GM12878 (cell line): ENCODE results near the gene TLCD2. TPM values are rescaled to one million over a fixed set of nuclear protein-coding genes. Genes with fewer than 3 reads are reported as not detected.

ENCODE experiments used
- ATAC-seq: fragments of 200-7000 bp; cut with Tn5 transposase; 3 replicates; pipeline ENCODE4 v1.9.1; 2020; ENCODE audit warnings: mild to moderate bottlenecking, moderate library complexity
- BruUV-seq: library from RNA; stranded (reverse); fragments of 400-500 nt; replicated peaks from 2 replicates; lab custom pipeline; 2021; lab: Mats Ljungman, UMichigan
- CTCF ChIA-PET: fragments of 300-600 bp; sonication (Branson Sonifier 250); formaldehyde crosslinking; extraction: SDS; loops from one replicate; lab custom pipeline; 2021; ENCODE audit warnings: inconsistent platforms; lab: Yijun Ruan, JAX
- POLR2A ChIA-PET: fragments of 350-600 bp; formaldehyde crosslinking; extraction: SDS; loops from one replicate; lab custom pipeline; 2021; ENCODE audit warnings: inconsistent platforms; lab: Charles Lee
- RAD21 ChIA-PET: fragments of 300-600 bp; sonication (Branson Sonifier 250); formaldehyde crosslinking; loops from one replicate; lab custom pipeline; 2023; ENCODE audit warnings: antibody characterized with exemption; ENCODE audit not compliant: unreplicated experiment; lab: Charles Lee
- SMC1A ChIA-PET: fragments of 300-600 bp; sonication (Branson Sonifier 250); formaldehyde crosslinking; loops from one replicate; lab custom pipeline; 2023; ENCODE audit not compliant: unreplicated experiment, uncharacterized antibody; lab: Charles Lee
- DNase-seq: peaks from one replicate; pipeline ENCODE4 v3.0.0-alpha.2; 2011; ENCODE audit warnings: low read depth, low spot score
- FAIRE-seq: peaks from 3 replicates; lab custom pipeline; 2011; peaks lifted over from hg19 to GRCh38; lab: Jason Lieb, UNC
- H2AFZ ChIP-seq: 2 replicates; pipeline ENCODE4 v1.6.0; 2011; ENCODE audit warnings: low read depth, low read length, control low read depth; ENCODE audit not compliant: control insufficient read depth
- H3K27ac ChIP-seq: 2 replicates; pipeline ENCODE4 v1.5.1; 2011; ENCODE audit warnings: control low read depth; ENCODE audit not compliant: control insufficient read depth, insufficient read depth
- H3K27me3 ChIP-seq, 2 experiments: replicated peaks in 1 of 2; 2 replicates each; pipeline versions ENCODE4 v1.6.0 to v1.6.1; 2011; ENCODE audit warnings: low read length in 1 of 2; ENCODE audit not compliant: control insufficient read depth in 2 of 2, insufficient read depth in 2 of 2
- H3K36me3 ChIP-seq, 2 experiments: 2 replicates each; pipeline ENCODE4 v1.5.1; 2011; ENCODE audit warnings: low read length in 1 of 2; ENCODE audit not compliant: control insufficient read depth in 2 of 2, insufficient read depth in 2 of 2
- H3K4me1 ChIP-seq: 2 replicates; pipeline ENCODE4 v1.6.1; 2011; ENCODE audit warnings: mild to moderate bottlenecking, low read length, moderate library complexity, mixed read lengths; ENCODE audit not compliant: control insufficient read depth, insufficient read depth
- H3K4me2 ChIP-seq: 2 replicates; pipeline ENCODE4 v1.6.0; 2011; ENCODE audit warnings: control low read depth; ENCODE audit not compliant: control insufficient read depth, insufficient read depth
- H3K4me3 ChIP-seq: fragments of 200-600 bp; sonication (generic); 2 replicates; pipeline ENCODE4 v1.5.1; 2016
- H3K79me2 ChIP-seq: 2 replicates; pipeline ENCODE4 v1.6.0; 2011; ENCODE audit warnings: low read length; ENCODE audit not compliant: control insufficient read depth, insufficient read depth
- H3K9ac ChIP-seq: 2 replicates; pipeline ENCODE4 v1.8.0; 2011; ENCODE audit warnings: low read length, control low read depth, mixed read lengths; ENCODE audit not compliant: control insufficient read depth, insufficient read depth
- H3K9me3 ChIP-seq: replicated peaks from 3 replicates; pipeline ENCODE4 v1.5.1; 2011; ENCODE audit warnings: mild to moderate bottlenecking, low read length; ENCODE audit not compliant: control insufficient read depth, insufficient read depth
- H4K20me1 ChIP-seq: 2 replicates; pipeline ENCODE4 v1.6.0; 2011; ENCODE audit not compliant: control insufficient read depth, insufficient read depth
- CHD4 ChIP-seq: fragments of 200-600 bp; sonication (generic); IDR thresholded peaks from 2 replicates; pipeline ENCODE4 v1.6.1; 2016; ENCODE audit warnings: mild to moderate bottlenecking
- ELK1 ChIP-seq: IDR thresholded peaks from 2 replicates; pipeline ENCODE4 v1.6.1; 2012; ENCODE audit warnings: low read depth, low read length, improper control_type of control experiment
- GATAD2B ChIP-seq: fragments of 450-650 bp; conservative IDR thresholded peaks from 2 replicates; pipeline ENCODE4 v1.6.1; 2017; ENCODE audit warnings: low read depth, mild to moderate bottlenecking, moderate library complexity
- HCFC1 ChIP-seq: fragments of 150-350 bp; IDR thresholded peaks from 2 replicates; pipeline ENCODE4 v1.6.1; 2014; ENCODE audit warnings: low read length
- JUNB ChIP-seq: IDR thresholded peaks from 2 replicates; pipeline ENCODE4 v1.6.1; 2016; ENCODE audit warnings: antibody characterized with exemption, mild to moderate bottlenecking
- KLF5 ChIP-seq: fragments of 450-650 bp; IDR thresholded peaks from 2 replicates; pipeline ENCODE4 v1.6.1; 2014; ENCODE audit warnings: mild to moderate bottlenecking; ENCODE audit not compliant: partially characterized antibody
- NR2C1 ChIP-seq: fragments of 450-650 bp; IDR thresholded peaks from 2 replicates; pipeline ENCODE4 v1.6.1; 2017; ENCODE audit warnings: antibody characterized with exemption, mild to moderate bottlenecking, moderate library complexity
- POU2F2 ChIP-seq: IDR thresholded peaks from 3 replicates; pipeline ENCODE4 v1.6.1; 2011; ENCODE audit warnings: low read depth, mild to moderate bottlenecking, low read length, borderline replicate concordance
- RB1 ChIP-seq: fragments of 450-650 bp; formaldehyde crosslinking; IDR thresholded peaks from 2 replicates; pipeline ENCODE4 v1.6.1; 2017; ENCODE audit warnings: mild to moderate bottlenecking, borderline replicate concordance
- SMARCA5 ChIP-seq: fragments of 450-650 bp; IDR thresholded peaks from 2 replicates; pipeline ENCODE4 v1.6.1; 2017; ENCODE audit warnings: mild to moderate bottlenecking
- USF1 ChIP-seq: IDR thresholded peaks from 2 replicates; pipeline ENCODE4 v1.6.1; 2011; ENCODE audit warnings: borderline replicate concordance, low read depth, mild to moderate bottlenecking, moderate library complexity, mixed read lengths, low read length; ENCODE audit not compliant: insufficient read depth; ENCODE audit errors: extremely low read length
- ZNF207 ChIP-seq: fragments of 450-650 bp; IDR thresholded peaks from 2 replicates; pipeline ENCODE4 v1.6.1; 2014; ENCODE audit warnings: antibody characterized with exemption, mild to moderate bottlenecking, borderline replicate concordance
- ZNF217 ChIP-seq: fragments of 450-650 bp; IDR thresholded peaks from 2 replicates; pipeline ENCODE4 v1.6.1; 2017; ENCODE audit warnings: antibody characterized with exemption, mild to moderate bottlenecking
- WGBS: methylation state at CpG from one replicate; pipeline ENCODE4 v1.1.6; 2016; ENCODE audit warnings: low lambda C conversion rate; ENCODE audit not compliant: insufficient replicate concordance, insufficient coverage; ENCODE audit errors: missing lambda C conversion rate; 5-methylcytosine and 5-hydroxymethylcytosine counted together
- in situ Hi-C: fragments of 300-500 bp; cut with MboI; formaldehyde crosslinking; loops from 9 replicates; pipeline ENCODE4 v1.14.3; 2018; ENCODE audit warnings: mixed read lengths
- intact Hi-C: fragments of 100-400 bp; cut with micrococcal nuclease; formaldehyde crosslinking; loops from one replicate; pipeline ENCODE4 v1.14.2; 2022; ENCODE audit not compliant: unreplicated experiment
- polyA plus RNA-seq, 11 experiments: library from polyadenylated mRNA; depleted of rRNA in 4 of 11; unstranded in 6 of 11; stranded (reverse) in 5 of 11; fragments of >200 nt; fragmentation: Nextera tagmentation in 4 of 11; fragmentation: Illumina TruSeq in 1 of 11; extraction: Ambion mirVana in 4 of 11; extraction: Trizol in 1 of 11; gene quantifications; 1 replicate in 1 of 11; 2 replicates in 10 of 11; pipeline versions ENCODE4 v1.2.1 to v1.2.3, GENCODE V29; 2011 to 2016; ENCODE audit warnings: inconsistent platforms in 2 of 11, missing spikeins in 2 of 11, low read depth in 1 of 11
- total RNA-seq, 4 experiments: library from RNA; depleted of rRNA in 3 of 4; stranded (reverse); fragments of >200 nt in 3 of 4; fragmentation: Illumina TruSeq in 1 of 4; extraction: Trizol in 1 of 4; gene quantifications; 2 replicates each; pipeline versions ENCODE4 v1.2.1 to v1.2.3, GENCODE V29; 2013 to 2021

TLCD2 gene
- total and polyA plus RNA-seq, 10 of the 15 experiments (the other 5 are each of a cell fraction or from before 2014, with no cell fraction given), result 0.02 to 0.15 (median 0.05) TPM; not detected in 2

GRCh38 chr17:1705004-1705403 is 5.2 kb downstream of the TLCD2 start:
- ChIA-PET RAD21 (no interaction called here), POLR2A (no interaction called here), SMC1A (interaction anchor here (1.0 kb wide), 1 partner anchor 8 kb away, joined by 3 read pairs; no protein-coding TSS in a partner anchor), CTCF (no interaction called here)
- TF ChIP-seq HCFC1 (no peak), ZNF217 (no peak), NR2C1 (no peak), KLF5 (no peak), POU2F2 (no peak)
- H3K9ac ChIP-seq, result no peak overlapping the region
- FAIRE-seq, result no peak
- no peaks in the 10 kb centered on the region for H3K9me3 ChIP-seq
- BruUV-seq, result no TSS peak
- no peak overlapping the region for H2AFZ ChIP-seq
- no peak for ATAC-seq
- H3K27ac ChIP-seq, result no peak overlapping the region
- intact Hi-C loops, result no loop called here
- H3K27me3 ChIP-seq, result peaks cover 0 to 1% of the 10 kb centered on the region in 2 experiments; a peak in 2 of 4 replicates
- peaks cover 4% of the 10 kb centered on the region for H3K4me1 ChIP-seq
- in situ Hi-C loops, result no loop called here
- 93% methylated on average over 7 of the region's 7 CpGs for WGBS
- H3K79me2 ChIP-seq, result no peaks in the 10 kb centered on the region
- H3K36me3 ChIP-seq, result no peaks in the 10 kb centered on the region
- no peak overlapping the region for H3K4me2 ChIP-seq
- H3K4me3 ChIP-seq, result no peak overlapping the region
- H4K20me1 ChIP-seq, result no peaks in the 10 kb centered on the region
- no peak for DNase-seq

- BruUV-seq, result no TSS peak
- H3K9ac ChIP-seq, result no peak overlapping the region
- intact Hi-C loops (no loop called here), in situ Hi-C loops (no loop called here)
- ChIA-PET SMC1A (no interaction called here), POLR2A (interaction anchor here (0.6 kb wide), 1 partner anchor 49 kb away, joined by 5 read pairs; no protein-coding TSS in a partner anchor), RAD21 (no interaction called here), CTCF (interaction anchor here (1.0 kb wide), 1 partner anchor 29 kb away, joined by 3 read pairs; no protein-coding TSS in a partner anchor)
- no peaks in the 10 kb centered on the region for H3K79me2 ChIP-seq
- FAIRE-seq (no peak), ATAC-seq (no peak), DNase-seq (no peak)
- H4K20me1 ChIP-seq, result no peaks in the 10 kb centered on the region
- peaks cover 0 to 1% of the 10 kb centered on the region in 2 experiments; a peak in 2 of 4 replicates for H3K27me3 ChIP-seq
- H3K27ac ChIP-seq, result no peak overlapping the region
- H3K4me3 ChIP-seq, result no peak overlapping the region
- H3K4me1 ChIP-seq, result no peaks in the 10 kb centered on the region; the same call in 1 of the 2 replicates
- no peak overlapping the region for H3K4me2 ChIP-seq
- H3K36me3 ChIP-seq, result no peaks in the 10 kb centered on the region
- no peak overlapping the region for H2AFZ ChIP-seq
- no peaks in the 10 kb centered on the region for H3K9me3 ChIP-seq
- 48% methylated on average over 4 of the region's 4 CpGs for WGBS
- no peak for TF ChIP-seq ELK1
- no peak for TF ChIP-seq USF1
- TF ChIP-seq SMARCA5, result no peak
- no peak for TF ChIP-seq JUNB
- TF ChIP-seq GATAD2B, result no peak
- no peak for TF ChIP-seq ZNF207
- TF ChIP-seq CHD4, result no peak
- no peak for TF ChIP-seq RB1
Observed at GRCh38 chr17:1703063-1703462, 7.1 kb downstream of the TLCD2 start.
